AG08395 (cell line): ENCODE results near the gene GPR3.
A peak's percentile ranks its signal among the peaks of the same experiment; 100 is the strongest.

Source experiments
- DNase-seq: peaks from one replicate; pipeline ENCODE4 v3.0.0; 2012; ENCODE audit warnings: mixed read lengths, low spot score

The GPR3 gene

GRCh38 chr1:27392096-27392777 lies at the start of gene GPR3:
GPR3 (plus strand) TSS chr1:27392622; CDS start chr1:27393799, 1,177 bp downstream.
- peak; percentile 97 for DNase-seq

- no peak for DNase-seq
Measured at GRCh38 chr1:27342778-27343638, 49.4 kb upstream of the GPR3 start.

- no peak for DNase-seq
Measured at GRCh38 chr1:27343639-27344025, 48.8 kb upstream of the GPR3 start.

GRCh38 chr1:27345272-27345671 lies 47.1 kb upstream of the GPR3 start:
- DNase-seq: no peak

GRCh38 chr1:27346357-27346756 lies 46.1 kb upstream of the GPR3 start:
- no peak for DNase-seq

GRCh38 chr1:27346991-27347624 lies 45.3 kb upstream of the GPR3 start:
- no peak for DNase-seq

- no peak for DNase-seq
Measured at GRCh38 chr1:27348861-27349783, 43.3 kb upstream of the GPR3 start.

- DNase-seq: peak; percentile 74
Measured at GRCh38 chr1:27349784-27350662, 42.4 kb upstream of the GPR3 start.

- DNase-seq: peak; percentile 47
Measured at GRCh38 chr1:27350663-27351540, 41.5 kb upstream of the GPR3 start.

- no peak for DNase-seq
Measured at GRCh38 chr1:27351541-27352107, 40.8 kb upstream of the GPR3 start.

- DNase-seq: no peak
Measured at GRCh38 chr1:27353166-27353565, 39.3 kb upstream of the GPR3 start.

- no peak for DNase-seq
Measured at GRCh38 chr1:27353629-27354028, 38.8 kb upstream of the GPR3 start.

- DNase-seq: no peak
Measured at GRCh38 chr1:27355683-27356082, 36.7 kb upstream of the GPR3 start.

- no peak for DNase-seq
Measured at GRCh38 chr1:27356277-27356618, 36.2 kb upstream of the GPR3 start.

- DNase-seq: no peak
Measured at GRCh38 chr1:27356619-27357280, 35.7 kb upstream of the GPR3 start.

- peak; percentile 85 for DNase-seq
Measured at GRCh38 chr1:27357281-27358037, 35.0 kb upstream of the GPR3 start.

GRCh38 chr1:27358038-27358927 lies 34.1 kb upstream of the GPR3 start:
- no peak for DNase-seq
